ENCODE measurements around the gene MAPKBP1.

- TF ChIP-seq POLR2A (IDR thresholded peaks at IDR 0.05): no peak
- TF ChIP-seq, protein P1, sequence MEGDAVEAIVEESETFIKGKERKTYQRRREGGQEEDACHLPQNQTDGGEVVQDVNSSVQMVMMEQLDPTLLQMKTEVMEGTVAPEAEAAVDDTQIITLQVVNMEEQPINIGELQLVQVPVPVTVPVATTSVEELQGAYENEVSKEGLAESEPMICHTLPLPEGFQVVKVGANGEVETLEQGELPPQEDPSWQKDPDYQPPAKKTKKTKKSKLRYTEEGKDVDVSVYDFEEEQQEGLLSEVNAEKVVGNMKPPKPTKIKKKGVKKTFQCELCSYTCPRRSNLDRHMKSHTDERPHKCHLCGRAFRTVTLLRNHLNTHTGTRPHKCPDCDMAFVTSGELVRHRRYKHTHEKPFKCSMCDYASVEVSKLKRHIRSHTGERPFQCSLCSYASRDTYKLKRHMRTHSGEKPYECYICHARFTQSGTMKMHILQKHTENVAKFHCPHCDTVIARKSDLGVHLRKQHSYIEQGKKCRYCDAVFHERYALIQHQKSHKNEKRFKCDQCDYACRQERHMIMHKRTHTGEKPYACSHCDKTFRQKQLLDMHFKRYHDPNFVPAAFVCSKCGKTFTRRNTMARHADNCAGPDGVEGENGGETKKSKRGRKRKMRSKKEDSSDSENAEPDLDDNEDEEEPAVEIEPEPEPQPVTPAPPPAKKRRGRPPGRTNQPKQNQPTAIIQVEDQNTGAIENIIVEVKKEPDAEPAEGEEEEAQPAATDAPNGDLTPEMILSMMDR (IDR thresholded peaks at IDR 0.05): no peak
Measured at GRCh38 chr15:41861736-41862356, 87.6 kb downstream of the MAPKBP1 start.
